GM20000 (cell line): ENCODE results near the gene IWS1.
"Not testable (repeated sequence)": the region's sequence is repeated elsewhere in the genome, so short reads cannot be mapped to it uniquely, and the experiment has no call there.

Source experiments
- DNase-seq: peaks from one replicate; pipeline ENCODE4 v3.0.0; 2012; ENCODE audit warnings: low spot score
- TF ChIP-seq, protein P1 (sequence below): IDR thresholded peaks from 2 replicates; pipeline ENCODE4 v1.5.1; 2012; ENCODE audit warnings: mild to moderate bottlenecking, control low read depth; ENCODE audit errors: extremely low read depth, missing control alignments

Gene IWS1

GRCh38 chr2:127558911-127559310 lies 32.6 kb upstream of the IWS1 start:
- TF ChIP-seq, protein P1, sequence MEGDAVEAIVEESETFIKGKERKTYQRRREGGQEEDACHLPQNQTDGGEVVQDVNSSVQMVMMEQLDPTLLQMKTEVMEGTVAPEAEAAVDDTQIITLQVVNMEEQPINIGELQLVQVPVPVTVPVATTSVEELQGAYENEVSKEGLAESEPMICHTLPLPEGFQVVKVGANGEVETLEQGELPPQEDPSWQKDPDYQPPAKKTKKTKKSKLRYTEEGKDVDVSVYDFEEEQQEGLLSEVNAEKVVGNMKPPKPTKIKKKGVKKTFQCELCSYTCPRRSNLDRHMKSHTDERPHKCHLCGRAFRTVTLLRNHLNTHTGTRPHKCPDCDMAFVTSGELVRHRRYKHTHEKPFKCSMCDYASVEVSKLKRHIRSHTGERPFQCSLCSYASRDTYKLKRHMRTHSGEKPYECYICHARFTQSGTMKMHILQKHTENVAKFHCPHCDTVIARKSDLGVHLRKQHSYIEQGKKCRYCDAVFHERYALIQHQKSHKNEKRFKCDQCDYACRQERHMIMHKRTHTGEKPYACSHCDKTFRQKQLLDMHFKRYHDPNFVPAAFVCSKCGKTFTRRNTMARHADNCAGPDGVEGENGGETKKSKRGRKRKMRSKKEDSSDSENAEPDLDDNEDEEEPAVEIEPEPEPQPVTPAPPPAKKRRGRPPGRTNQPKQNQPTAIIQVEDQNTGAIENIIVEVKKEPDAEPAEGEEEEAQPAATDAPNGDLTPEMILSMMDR, result no peak
- no peak for DNase-seq

GRCh38 chr2:127552846-127553245 lies 26.6 kb upstream of the IWS1 start:
- TF ChIP-seq, protein P1, result no peak

GRCh38 chr2:127552336-127552735 lies 26.0 kb upstream of the IWS1 start:
- TF ChIP-seq, protein P1, result no peak
- no peak for DNase-seq

More at GRCh38 chr2:127552846-127553245, 26.6 kb upstream of the IWS1 start:
- DNase-seq, result no peak

DNA sequence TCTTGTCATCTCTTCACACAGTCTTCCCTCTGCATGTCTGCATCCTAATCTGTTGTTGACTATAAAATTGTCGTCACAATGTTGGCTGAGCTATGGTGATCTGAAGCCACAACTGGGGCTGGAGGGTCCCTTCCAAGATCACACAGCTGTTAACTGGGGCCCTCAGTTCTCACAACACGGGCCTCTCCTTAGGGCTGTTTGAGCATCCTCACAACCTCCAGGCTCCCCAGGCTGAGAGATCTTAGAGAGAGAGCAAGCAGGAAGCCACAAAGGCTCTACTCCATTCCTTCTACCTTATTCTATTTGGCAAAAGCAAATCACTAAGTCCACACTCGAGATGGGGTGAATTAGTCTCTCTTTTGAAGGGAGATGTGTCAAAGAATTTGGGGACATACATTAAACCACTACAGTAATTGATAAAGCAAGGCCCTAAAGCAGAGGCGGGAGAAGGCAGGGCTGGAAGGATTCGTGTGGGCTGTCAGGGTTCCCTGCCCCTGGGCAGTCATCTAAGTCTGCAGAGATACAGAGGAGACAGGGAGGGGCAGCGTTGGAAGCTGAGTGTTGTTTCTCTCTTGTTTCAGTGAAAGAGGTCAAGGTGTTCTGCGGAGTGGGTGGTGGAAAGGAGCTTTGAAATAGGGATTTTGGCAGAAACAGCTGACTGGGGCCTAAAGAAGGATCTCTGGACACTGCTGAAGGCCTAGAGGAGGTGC lies 25.1 kb upstream of the IWS1 start:
- DNase-seq, result no peak

GRCh38 chr2:127546797-127547196 lies 20.5 kb upstream of the IWS1 start:
- TF ChIP-seq, protein P1, result no peak
- DNase-seq, result no peak

More for the DNA sequence above, 25.1 kb upstream of the IWS1 start:
- TF ChIP-seq, protein P1, result no peak

GRCh38 chr2:127545796-127546195 lies 19.5 kb upstream of the IWS1 start:
- TF ChIP-seq, protein P1, result no peak
- DNase-seq, result no peak

GRCh38 chr2:127545189-127545588 lies 18.9 kb upstream of the IWS1 start:
- no peak for DNase-seq
- TF ChIP-seq, protein P1, result no peak

DNA sequence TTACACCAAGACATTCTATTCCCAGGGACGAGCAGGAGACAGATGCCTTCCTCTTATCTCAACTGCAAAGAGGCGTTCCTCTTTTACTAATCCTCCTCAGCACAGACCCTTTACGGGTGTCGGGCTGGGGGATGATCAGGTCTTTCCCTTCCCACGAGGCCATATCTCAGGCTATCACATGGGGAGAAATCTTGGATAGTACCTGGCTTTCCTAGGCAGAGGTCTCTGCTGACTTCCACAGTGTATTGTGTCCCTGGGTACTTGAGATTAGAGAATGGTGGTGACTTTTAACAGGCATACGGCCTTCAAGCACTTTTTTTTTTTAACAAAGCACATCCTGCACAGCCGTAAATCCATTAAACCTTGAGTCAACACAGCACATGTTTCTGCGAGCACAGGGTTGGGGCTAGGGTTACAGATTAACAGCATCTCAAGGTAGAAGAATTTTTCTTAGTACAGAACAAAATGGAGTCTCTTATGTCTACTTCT lies 16.8 kb upstream of the IWS1 start:
- not testable (repeated sequence) for DNase-seq
